ENCODE measurements around the gene SAA1. TPM values are rescaled to one million over a fixed set of nuclear protein-coding genes. Genes with fewer than 3 reads are reported as not detected.

The SAA1 gene
- total and polyA plus RNA-seq, 10 of the 15 experiments (the other 5 are each of a cell fraction or from before 2014, with no cell fraction given), result 0.36 to 6.9 TPM; not detected in 8

- no peak overlapping the region for H3K4me3 ChIP-seq
- H3K36me3 ChIP-seq (ENCODE audit: control insufficient read depth in 2 of 2, insufficient read depth in 2 of 2, low read length in 1 of 2), result peaks cover 2 to 3% of the 10 kb centered on the region in 2 experiments; a peak in 2 of 4 replicates
- ChIA-PET POLR2A (no interaction called here), SMC1A (ENCODE audit: uncharacterized antibody, unreplicated experiment) (interaction anchor here (0.5 kb wide), 1 partner anchor 26 kb away, joined by 3 read pairs; no protein-coding TSS in a partner anchor), CTCF (no interaction called here), RAD21 (ENCODE audit: unreplicated experiment) (no interaction called here)
- no peak overlapping the region for H2AFZ ChIP-seq (ENCODE audit: control insufficient read depth, low read depth, low read length)
- no peaks in the 10 kb centered on the region for H3K9me3 ChIP-seq (replicated peaks; ENCODE audit: control insufficient read depth, insufficient read depth, low read length)
- H4K20me1 ChIP-seq (ENCODE audit: control insufficient read depth, insufficient read depth), result no peaks in the 10 kb centered on the region
- H3K4me1 ChIP-seq (ENCODE audit: control insufficient read depth, insufficient read depth, low read length), result peaks cover 9% of the 10 kb centered on the region
- peak overlapping the region; percentile 58 for H3K4me2 ChIP-seq (ENCODE audit: control insufficient read depth, insufficient read depth)
- BruUV-seq (replicated peaks), result no TSS peak
- H3K9ac ChIP-seq (ENCODE audit: control insufficient read depth, insufficient read depth, low read length), result no peak overlapping the region
- H3K27ac ChIP-seq (ENCODE audit: control insufficient read depth, insufficient read depth), result no peak overlapping the region
- 100% methylated on average over 4 of the region's 4 CpGs for WGBS (ENCODE audit: insufficient coverage, insufficient replicate concordance, low lambda C conversion rate, missing lambda C conversion rate)
- no peak for ATAC-seq
- TF ChIP-seq SMAD5 (IDR thresholded peaks at IDR 0.05; ENCODE audit: low read depth) (no peak), ESRRA (IDR thresholded peaks at IDR 0.05; ENCODE audit: low read length) (no peak), CBX5 (IDR thresholded peaks at IDR 0.05; ENCODE audit: low read depth) (no peak), HDAC6 (IDR thresholded peaks at IDR 0.05; ENCODE audit: unreplicated experiment) (no peak), SP1 (IDR thresholded peaks at IDR 0.05; ENCODE audit: low read depth, low read length) (no peak), NKRF (conservative IDR thresholded peaks at IDR 0.05) (no peak), JUND (IDR thresholded peaks at IDR 0.05; ENCODE audit: low read depth, low read length) (no peak), JUNB (IDR thresholded peaks at IDR 0.05) (no peak), BCL3 (IDR thresholded peaks at IDR 0.05; ENCODE audit: borderline replicate concordance, insufficient read depth, low read depth, low read length, poor library complexity, severe bottlenecking) (no peak), HDAC2 (IDR thresholded peaks at IDR 0.05) (no peak), CHD4 (IDR thresholded peaks at IDR 0.05) (no peak), BCLAF1 (IDR thresholded peaks at IDR 0.05) (no peak), NFXL1 (IDR thresholded peaks at IDR 0.05; ENCODE audit: borderline replicate concordance) (no peak), CBX3 (IDR thresholded peaks at IDR 0.05; ENCODE audit: borderline replicate concordance, low read depth) (no peak), CTCF (IDR thresholded peaks at IDR 0.05 in 2 of 3, conservative IDR thresholded peaks at IDR 0.05 in 1 of 3; ENCODE audit: control insufficient read depth in 2 of 3, extremely low read depth in 1 of 3, insufficient read depth in 1 of 3, low read depth in 3 of 3, low read length in 3 of 3) (no peak), SRF (IDR thresholded peaks at IDR 0.05; ENCODE audit: low read depth in 2 of 2, low read length in 2 of 2) (no peak), RFX5 (IDR thresholded peaks at IDR 0.05; ENCODE audit: low read depth, low read length) (no peak)
- intact Hi-C loops (cut with micrococcal nuclease; ENCODE audit: unreplicated experiment), result no loop called here
- peaks cover 81% of the 10 kb centered on the region for H3K79me2 ChIP-seq (ENCODE audit: control insufficient read depth, insufficient read depth, low read length)
- H3K27me3 ChIP-seq (replicated peaks in 1 of 2; ENCODE audit: control insufficient read depth in 2 of 2, insufficient read depth in 2 of 2, low read length in 1 of 2), result no peaks in the 10 kb centered on the region
- no peak for FAIRE-seq
- in situ Hi-C loops (cut with MboI), result no loop called here
- no peak for DNase-seq (ENCODE audit: low read depth, low spot score)
Measured at GRCh38 chr11:18317551-18317950, 51.5 kb downstream of the SAA1 start.

All from GM12878 (cell line).